ENCODE measurements around the gene ZNF485. TPM values are rescaled to one million over a fixed set of nuclear protein-coding genes. Genes with fewer than 3 reads are reported as not detected.
"Not testable (repeated sequence)": the region's sequence is repeated elsewhere in the genome, so short reads cannot be mapped to it uniquely, and the experiment has no call there.

ZNF485 gene
- total RNA-seq, 1 donor from 2014 or later: 3.5 TPM

- intact Hi-C loops (cut with DNase I): no loop called here
- Histone ChIP-seq H3K36me3 (no peaks in the 10 kb centered on the region), H3K4me3 (peak overlapping the region; percentile 38), H3K4me1 (no peaks in the 10 kb centered on the region), H3K27me3 (ENCODE audit: low read depth) (no peaks in the 10 kb centered on the region), H3K27ac (no peak overlapping the region), H3K9me3 (peaks cover 9% of the 10 kb centered on the region)
- TF ChIP-seq, protein P1, sequence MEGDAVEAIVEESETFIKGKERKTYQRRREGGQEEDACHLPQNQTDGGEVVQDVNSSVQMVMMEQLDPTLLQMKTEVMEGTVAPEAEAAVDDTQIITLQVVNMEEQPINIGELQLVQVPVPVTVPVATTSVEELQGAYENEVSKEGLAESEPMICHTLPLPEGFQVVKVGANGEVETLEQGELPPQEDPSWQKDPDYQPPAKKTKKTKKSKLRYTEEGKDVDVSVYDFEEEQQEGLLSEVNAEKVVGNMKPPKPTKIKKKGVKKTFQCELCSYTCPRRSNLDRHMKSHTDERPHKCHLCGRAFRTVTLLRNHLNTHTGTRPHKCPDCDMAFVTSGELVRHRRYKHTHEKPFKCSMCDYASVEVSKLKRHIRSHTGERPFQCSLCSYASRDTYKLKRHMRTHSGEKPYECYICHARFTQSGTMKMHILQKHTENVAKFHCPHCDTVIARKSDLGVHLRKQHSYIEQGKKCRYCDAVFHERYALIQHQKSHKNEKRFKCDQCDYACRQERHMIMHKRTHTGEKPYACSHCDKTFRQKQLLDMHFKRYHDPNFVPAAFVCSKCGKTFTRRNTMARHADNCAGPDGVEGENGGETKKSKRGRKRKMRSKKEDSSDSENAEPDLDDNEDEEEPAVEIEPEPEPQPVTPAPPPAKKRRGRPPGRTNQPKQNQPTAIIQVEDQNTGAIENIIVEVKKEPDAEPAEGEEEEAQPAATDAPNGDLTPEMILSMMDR (IDR thresholded peaks at IDR 0.05): no peak
- DNase-seq (no peak), ATAC-seq (no peak)
Observed at GRCh38 chr10:43623351-43623750, 17.1 kb downstream of the ZNF485 start.

GRCh38 chr10:43627942-43628341 lies 21.7 kb downstream of the ZNF485 start:
- H3K4me1 ChIP-seq: no peaks in the 10 kb centered on the region
- no peaks in the 10 kb centered on the region for H3K27me3 ChIP-seq (ENCODE audit: low read depth)
- intact Hi-C loops (cut with DNase I): no loop called here
- H3K27ac ChIP-seq: no peak overlapping the region
- no peak for DNase-seq
- no peak overlapping the region for H3K4me3 ChIP-seq
- H3K36me3 ChIP-seq: no peaks in the 10 kb centered on the region
- no peaks in the 10 kb centered on the region for H3K9me3 ChIP-seq
- TF ChIP-seq, protein P1 (IDR thresholded peaks at IDR 0.05): no peak
- no peak for ATAC-seq

DNA sequence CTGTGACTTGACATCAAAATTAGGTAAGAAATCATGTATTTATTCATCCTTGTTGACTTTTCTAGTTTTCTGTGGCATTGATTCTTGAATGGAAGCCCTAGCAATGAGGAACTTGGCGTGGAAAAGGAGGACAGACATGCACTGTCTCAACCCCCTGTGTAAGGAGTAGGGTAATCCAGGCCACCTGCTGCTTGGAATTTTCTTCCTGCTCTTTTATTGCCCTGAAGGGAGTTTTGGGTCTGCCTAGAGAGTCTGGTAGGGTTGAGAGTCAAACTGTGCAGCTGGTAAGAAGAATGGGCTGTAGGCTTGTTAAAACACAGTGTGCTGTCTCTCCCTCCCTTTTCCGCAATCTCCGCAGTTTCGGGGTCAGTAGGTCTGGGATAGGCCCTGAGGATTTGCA lies 22.7 kb downstream of the ZNF485 start:
- intact Hi-C loops (cut with DNase I): no loop called here

DNA sequence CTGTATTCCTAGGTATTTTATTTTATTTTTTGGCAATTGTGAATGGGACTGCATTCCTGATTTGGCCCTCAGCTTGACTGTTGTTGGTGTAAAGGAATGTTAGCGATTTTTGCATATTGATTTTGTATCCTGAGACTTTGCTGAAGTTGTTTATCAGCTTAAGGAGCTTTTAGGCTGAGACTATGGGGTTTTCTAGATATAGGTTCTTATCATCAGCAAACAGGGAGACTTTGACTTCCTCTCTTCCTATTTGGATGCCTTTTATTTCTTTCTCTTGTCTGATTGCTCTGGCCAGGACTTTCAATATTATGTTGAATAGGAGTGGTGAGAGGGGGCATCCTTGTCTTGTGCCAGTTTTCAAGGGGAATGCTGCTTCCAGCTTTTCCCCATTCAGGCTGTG lies 29.6 kb downstream of the ZNF485 start:
- H3K4me1 ChIP-seq; H3K36me3 ChIP-seq; ATAC-seq; H3K27me3 ChIP-seq (ENCODE audit: low read depth); DNase-seq; intact Hi-C loops (cut with DNase I); H3K27ac ChIP-seq; H3K4me3 ChIP-seq: not testable (repeated sequence)
- peaks cover 20% of the 10 kb centered on the region for H3K9me3 ChIP-seq

More for the DNA sequence above, 22.7 kb downstream of the ZNF485 start:
- H3K27ac ChIP-seq: no peak overlapping the region
- H3K36me3 ChIP-seq: no peaks in the 10 kb centered on the region
- H3K4me3 ChIP-seq: no peak overlapping the region
- H3K9me3 ChIP-seq: no peaks in the 10 kb centered on the region
- H3K4me1 ChIP-seq: no peaks in the 10 kb centered on the region
- H3K27me3 ChIP-seq (ENCODE audit: low read depth): no peaks in the 10 kb centered on the region
- no peak for ATAC-seq
- TF ChIP-seq, protein P1 (IDR thresholded peaks at IDR 0.05): no peak
- DNase-seq: no peak

GRCh38 chr10:43640603-43641002 lies 34.4 kb downstream of the ZNF485 start:
- Histone ChIP-seq H3K4me3 (no peak overlapping the region), H3K9me3 (peaks cover 61% of the 10 kb centered on the region), H3K27me3 (ENCODE audit: low read depth) (no peaks in the 10 kb centered on the region), H3K4me1 (no peaks in the 10 kb centered on the region), H3K36me3 (peaks cover 20% of the 10 kb centered on the region), H3K27ac (no peak overlapping the region)
- TF ChIP-seq, protein P1 (IDR thresholded peaks at IDR 0.05): no peak
- ATAC-seq: no peak
- intact Hi-C loops (cut with DNase I): no loop called here
- no peak for DNase-seq

DNA sequence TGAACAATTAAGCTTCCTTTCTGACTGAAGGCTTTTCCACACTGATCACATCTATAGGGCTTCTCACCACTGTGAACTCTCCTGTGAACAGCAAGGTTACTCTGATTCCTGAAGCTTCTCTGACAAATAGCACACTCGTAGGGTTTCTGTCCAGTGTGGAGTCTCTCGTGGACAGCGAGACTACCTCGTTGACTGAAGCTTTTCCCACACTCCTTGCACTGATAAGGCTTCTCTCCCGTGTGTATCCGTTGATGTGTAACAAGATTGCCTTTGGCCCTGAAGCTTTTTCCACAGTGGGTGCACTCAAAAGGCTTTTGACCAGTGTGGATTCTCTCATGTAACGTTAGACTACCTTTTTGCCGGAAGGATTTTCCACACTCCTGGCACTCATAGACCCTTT lies 38.0 kb downstream of the ZNF485 start:
- H3K27ac ChIP-seq: no peak overlapping the region
- H3K36me3 ChIP-seq: peaks cover 24% of the 10 kb centered on the region
- ATAC-seq (no peak), DNase-seq (no peak)
- peaks cover 69% of the 10 kb centered on the region for H3K9me3 ChIP-seq
- TF ChIP-seq, protein P1 (IDR thresholded peaks at IDR 0.05): no peak
- no peaks in the 10 kb centered on the region for H3K27me3 ChIP-seq (ENCODE audit: low read depth)
- H3K4me3 ChIP-seq: no peak overlapping the region
- intact Hi-C loops (cut with DNase I): no loop called here
- peaks cover 11% of the 10 kb centered on the region for H3K4me1 ChIP-seq
